H1 (cell line): ENCODE data around the gene MBD1. TPM values are rescaled to one million over a fixed set of nuclear protein-coding genes. Genes with fewer than 3 reads are reported as not detected.

Source experiments
- CHD1 ChIP-seq: IDR thresholded peaks from 2 replicates; pipeline ENCODE4 v1.6.1; 2012; ENCODE audit warnings: low read depth, low read length, improper control_type of control experiment
- CHD7 ChIP-seq: fragments of 300-600 bp; sonication (generic); IDR thresholded peaks from 2 replicates; pipeline ENCODE4 v1.7.1; 2012; ENCODE audit warnings: low read length, moderate library complexity, mild to moderate bottlenecking, inconsistent platforms; ENCODE audit not compliant: insufficient replicate concordance
- GABPA ChIP-seq: IDR thresholded peaks from 2 replicates; pipeline ENCODE4 v1.6.1; 2011; ENCODE audit warnings: mild to moderate bottlenecking, low read length, moderate library complexity, borderline replicate concordance; ENCODE audit not compliant: insufficient read depth
- HDAC6 ChIP-seq: IDR thresholded peaks from one replicate; pipeline ENCODE4 v1.7.1; 2012; ENCODE audit warnings: low read depth, mild to moderate bottlenecking, inconsistent platforms, low read length, moderate library complexity
- MAX ChIP-seq: IDR thresholded peaks from 2 replicates; pipeline ENCODE4 v1.6.1; 2012; ENCODE audit warnings: inconsistent platforms
- NRF1 ChIP-seq: IDR thresholded peaks from 2 replicates; pipeline ENCODE4 v1.6.1; 2011; ENCODE audit warnings: mild to moderate bottlenecking, low read depth, low read length, improper control_type of control experiment
- POLR2AphosphoS5 ChIP-seq: IDR thresholded peaks from 2 replicates; pipeline ENCODE4 v1.6.1; 2011; ENCODE audit warnings: low read depth, low read length
- RFX5 ChIP-seq: IDR thresholded peaks from 2 replicates; pipeline ENCODE4 v1.6.1; 2011; ENCODE audit warnings: low read depth, low read length, improper control_type of control experiment, borderline replicate concordance
- TAF1 ChIP-seq: IDR thresholded peaks from 2 replicates; pipeline ENCODE4 v1.6.1; 2011; ENCODE audit warnings: mild to moderate bottlenecking, low read depth, low read length
- TAF7 ChIP-seq: optimal IDR thresholded peaks from 2 replicates; pipeline ENCODE3; 2011; ENCODE audit warnings: low read depth, mild to moderate bottlenecking, inconsistent platforms, low read length, moderate library complexity, borderline replicate concordance
- TEAD4 ChIP-seq: IDR thresholded peaks from 2 replicates; pipeline ENCODE4 v1.6.1; 2012; ENCODE audit warnings: low read depth, low read length, inconsistent platforms, mixed read lengths
- polyA plus RNA-seq, 7 experiments: library from polyadenylated mRNA; depleted of rRNA in 3 of 7; stranded (reverse) in 5 of 7; unstranded in 2 of 7; fragments of >200 nt in 5 of 7; fragments of 200-250 nt in 2 of 7; gene quantifications; 1 replicate in 5 of 7; 2 replicates in 1 of 7; 4 replicates in 1 of 7; pipeline versions ENCODE4 v1.2.1 to v1.2.3, GENCODE V29; 2011 to 2013; ENCODE audit warnings: missing spikeins in 2 of 7, mixed read lengths in 2 of 7
- total RNA-seq: library from RNA; stranded (reverse); fragmentation: NEBNext Ultra II Directional; extraction: Animal tissue kit (Norgen Biotek cat#: 25700); gene quantifications from 2 replicates; pipeline ENCODE4 v1.2.1, GENCODE V29; 2021

Gene MBD1
- total and polyA plus RNA-seq, 2 of the 8 experiments (the other 6 are each of a cell fraction or from before 2014, with no cell fraction given), result 32.2 to 41.6 TPM

- TF ChIP-seq CHD7 (no peak), NRF1 (peak; percentile 93), GABPA (peak; percentile 90), TEAD4 (peak; percentile 24; the same call in 1 of the 2 replicates), TAF1 (peak; percentile 64; the same call in 1 of the 2 replicates), TAF7 (peak; percentile 33), CHD1 (no peak), MAX (peak; percentile 93), HDAC6 (no peak), RFX5 (no peak), POLR2AphosphoS5 (peak; percentile 74)
Observed at GRCh38 chr18:50281295-50281971, at the start of gene MBD1 (continued).
